B cell (primary cell): ENCODE measurements around the gene BDH1. TPM values are rescaled to one million over a fixed set of nuclear protein-coding genes. Genes with fewer than 3 reads are reported as not detected.

Experiments used
- ATAC-seq: fragments of 200-7000 bp; cut with Tn5 transposase; one replicate; pipeline ENCODE4 v1.10.0; 2021; ENCODE audit warnings: low read depth, mild to moderate bottlenecking, moderate number of reproducible peaks, moderate library complexity
- CTCF ChIA-PET: fragments of 350-600 bp; sonication (Branson Sonifier 250); formaldehyde crosslinking; loops from one replicate; lab custom pipeline; 2021; ENCODE audit warnings: antibody characterized with exemption, inconsistent platforms; lab: Charles Lee
- POLR2A ChIA-PET: fragments of 350-600 bp; sonication (Branson Sonifier 250); formaldehyde crosslinking; loops from one replicate; lab custom pipeline; 2021; ENCODE audit warnings: antibody characterized with exemption; lab: Charles Lee
- DNase-seq: peaks from one replicate; pipeline ENCODE4 v3.0.0; 2013
- H2AFZ ChIP-seq: 2 replicates; pipeline ENCODE4 v1.6.1; 2012; ENCODE audit warnings: mild to moderate bottlenecking, low read depth, low read length; ENCODE audit not compliant: insufficient read depth, poor library complexity, severe bottlenecking
- H3K27ac ChIP-seq, 2 donors: 1 replicate in 1 of 2; 2 replicates in 1 of 2; pipeline ENCODE4 v1.5.1; 2012 to 2013; ENCODE audit warnings: low read length in 2 of 2, mild to moderate bottlenecking in 2 of 2, moderate library complexity in 1 of 2
- H3K27me3 ChIP-seq, 4 experiments: fragments of 200-600 bp in 1 of 4; sonication (generic) in 1 of 4; replicated peaks in 1 of 4; 1 replicate in 2 of 4; 2 replicates in 2 of 4; pipeline versions ENCODE4 v1.6.1 to v1.7.0; 2013 to 2016; ENCODE audit warnings: low read length in 3 of 4, mild to moderate bottlenecking in 2 of 4, mixed read lengths in 1 of 4, moderate library complexity in 1 of 4; ENCODE audit not compliant: insufficient read depth in 4 of 4, control insufficient read depth in 3 of 4; ENCODE audit errors: control extremely low read depth in 1 of 4
- H3K36me3 ChIP-seq, 2 experiments: replicated peaks in 1 of 2; 1 replicate in 1 of 2; 2 replicates in 1 of 2; pipeline versions ENCODE4 v1.6.1 to v1.7.1; 2013; ENCODE audit warnings: low read length in 1 of 2; ENCODE audit not compliant: insufficient read depth in 2 of 2, control insufficient read depth in 1 of 2; ENCODE audit errors: control extremely low read depth in 1 of 2, extremely low read depth in 1 of 2
- H3K4me1 ChIP-seq, 2 donors: fragments of 200-600 bp in 1 of 2; sonication (generic) in 1 of 2; 1 replicate in 1 of 2; 2 replicates in 1 of 2; pipeline versions ENCODE4 v1.5.1 to v1.6.1; 2013 to 2017; ENCODE audit warnings: low read length in 2 of 2; ENCODE audit not compliant: control insufficient read depth in 2 of 2, insufficient read depth in 2 of 2
- H3K4me2 ChIP-seq: replicated peaks from 2 replicates; pipeline ENCODE3; 2012; ENCODE audit warnings: mild to moderate bottlenecking, low read depth, low read length; ENCODE audit not compliant: poor library complexity, severe bottlenecking
- H3K4me3 ChIP-seq, 5 experiments: fragments of 200-600 bp in 1 of 5; sonication (generic) in 1 of 5; 1 replicate in 3 of 5; 2 replicates in 2 of 5; pipeline versions ENCODE4 v1.5.1 to v1.7.0; 2011 to 2016; ENCODE audit warnings: low read length in 4 of 5, mild to moderate bottlenecking in 4 of 5, low read depth in 2 of 5, control low read depth in 1 of 5, moderate library complexity in 1 of 5; ENCODE audit not compliant: insufficient read depth in 1 of 5; ENCODE audit errors: control extremely low read depth in 1 of 5, extremely low read depth in 1 of 5
- H3K79me2 ChIP-seq: fragments of 200-600 bp; sonication (generic); one replicate; pipeline ENCODE4 v1.6.0; 2016; ENCODE audit warnings: low read length; ENCODE audit not compliant: control insufficient read depth, insufficient read depth
- H3K9ac ChIP-seq: fragments of 200-600 bp; sonication (generic); 2 replicates; pipeline ENCODE4 v1.6.1; 2017; ENCODE audit warnings: mild to moderate bottlenecking, low read length, moderate library complexity
- H3K9me3 ChIP-seq, 3 donors: one replicate each; pipeline versions ENCODE4 v1.6.1 to v1.7.1; 2013; ENCODE audit warnings: low read length in 2 of 3; ENCODE audit not compliant: control insufficient read depth in 2 of 3, insufficient read depth in 1 of 3; ENCODE audit errors: control extremely low read depth in 1 of 3
- H4K20me1 ChIP-seq: 2 replicates; pipeline ENCODE4 v1.6.0; 2012; ENCODE audit warnings: mild to moderate bottlenecking, low read length; ENCODE audit not compliant: insufficient read depth, control insufficient read depth, poor library complexity, severe bottlenecking
- H3K27ac Mint-ChIP-seq: one replicate; pipeline ENCODE4 v1.8.0; 2021; ENCODE audit warnings: mixed read lengths
- H3K27me3 Mint-ChIP-seq: one replicate; pipeline ENCODE4 v1.8.0; 2021; ENCODE audit warnings: mixed read lengths
- H3K4me1 Mint-ChIP-seq: one replicate; pipeline ENCODE4 v1.8.0; 2021; ENCODE audit warnings: mixed read lengths
- H3K4me3 Mint-ChIP-seq: one replicate; pipeline ENCODE4 v1.8.0; 2021; ENCODE audit warnings: mixed read lengths
- H3K9me3 Mint-ChIP-seq: one replicate; pipeline ENCODE4 v1.8.0; 2022; ENCODE audit warnings: mixed read lengths; ENCODE audit not compliant: insufficient read depth
- EZH2 ChIP-seq: IDR thresholded peaks from 2 replicates; pipeline ENCODE4 v1.6.1; 2012; ENCODE audit warnings: borderline replicate concordance, low read depth, mild to moderate bottlenecking, moderate library complexity, low read length; ENCODE audit not compliant: insufficient read depth, poor library complexity, severe bottlenecking
- WGBS: methylation state at CpG from one replicate; pipeline ENCODE4 v1.1.5; 2013; ENCODE audit warnings: missing lambda C conversion rate; ENCODE audit not compliant: insufficient coverage; 5-methylcytosine and 5-hydroxymethylcytosine counted together
- intact Hi-C: fragments of 100-400 bp; cut with micrococcal nuclease; formaldehyde crosslinking; loops from one replicate; pipeline ENCODE4 v1.10.0; 2022
- polyA plus RNA-seq: library from polyadenylated mRNA; depleted of rRNA; stranded (reverse); fragments of >200 nt; gene quantifications from 2 replicates; pipeline ENCODE4 v1.2.3, GENCODE V29; 2012
- total RNA-seq, 2 donors: library from RNA; stranded (reverse); fragments of 120-200 nt in 1 of 2; gene quantifications; 1 replicate in 1 of 2; 2 replicates in 1 of 2; pipeline versions ENCODE4 v1.2.3 to v1.2.4, GENCODE V29; 2013 to 2022
- TF ChIP-seq, protein P1 (sequence below): fragments of 200-600 bp; IDR thresholded peaks from one replicate; pipeline ENCODE4 v1.8.0; 2022; ENCODE audit warnings: antibody characterized with exemption, mild to moderate bottlenecking

The BDH1 gene
- total and polyA plus RNA-seq, 2 donors (not counting 1 experiment from before 2014, with no cell fraction given): 21.1 to 59.3 TPM

DNA sequence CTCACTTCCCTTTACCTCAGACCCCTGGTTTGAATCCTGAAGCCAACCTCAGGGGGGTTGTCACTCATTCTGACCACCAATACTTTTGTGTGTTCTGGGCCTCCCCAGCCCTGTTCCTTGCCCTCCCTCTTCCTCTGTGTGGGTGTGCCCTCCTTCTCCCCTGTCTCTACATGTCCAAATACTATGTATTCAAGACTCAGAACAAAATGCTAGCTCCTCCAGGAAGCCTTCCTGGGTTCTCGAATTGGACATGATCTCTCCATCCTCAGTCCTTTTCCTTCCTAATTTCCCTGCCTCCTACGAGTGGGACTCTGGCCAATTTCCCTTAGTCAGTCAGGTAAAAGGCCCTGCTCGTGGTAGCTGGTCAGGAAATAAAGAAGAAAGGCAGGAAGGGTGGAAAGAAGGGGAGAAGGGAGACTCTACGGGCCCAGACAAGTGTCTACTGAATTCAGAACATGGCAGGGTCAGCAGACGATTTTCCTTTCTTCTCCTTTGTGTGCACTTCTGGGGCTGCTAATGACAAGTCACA, 79.7 kb downstream of the BDH1 start:
- Histone ChIP-seq H3K4me2 (no peak overlapping the region), H3K4me1 (no peaks in the 10 kb centered on the region), H3K27me3 (peaks cover 0 to 11% (median 3%) of the 10 kb centered on the region in 4 experiments), H3K9me3 (no peaks in the 10 kb centered on the region), H3K79me2 (no peaks in the 10 kb centered on the region), H2AFZ (no peak overlapping the region), H3K4me3 (no peak overlapping the region), H4K20me1 (no peaks in the 10 kb centered on the region), H3K9ac (no peak overlapping the region), H3K36me3 (no peaks in the 10 kb centered on the region), H3K27ac (no peak overlapping the region)
- ATAC-seq (no peak), DNase-seq (no peak)
- 72% methylated on average over 3 of the region's 5 CpGs for WGBS
- TF ChIP-seq, protein P1, sequence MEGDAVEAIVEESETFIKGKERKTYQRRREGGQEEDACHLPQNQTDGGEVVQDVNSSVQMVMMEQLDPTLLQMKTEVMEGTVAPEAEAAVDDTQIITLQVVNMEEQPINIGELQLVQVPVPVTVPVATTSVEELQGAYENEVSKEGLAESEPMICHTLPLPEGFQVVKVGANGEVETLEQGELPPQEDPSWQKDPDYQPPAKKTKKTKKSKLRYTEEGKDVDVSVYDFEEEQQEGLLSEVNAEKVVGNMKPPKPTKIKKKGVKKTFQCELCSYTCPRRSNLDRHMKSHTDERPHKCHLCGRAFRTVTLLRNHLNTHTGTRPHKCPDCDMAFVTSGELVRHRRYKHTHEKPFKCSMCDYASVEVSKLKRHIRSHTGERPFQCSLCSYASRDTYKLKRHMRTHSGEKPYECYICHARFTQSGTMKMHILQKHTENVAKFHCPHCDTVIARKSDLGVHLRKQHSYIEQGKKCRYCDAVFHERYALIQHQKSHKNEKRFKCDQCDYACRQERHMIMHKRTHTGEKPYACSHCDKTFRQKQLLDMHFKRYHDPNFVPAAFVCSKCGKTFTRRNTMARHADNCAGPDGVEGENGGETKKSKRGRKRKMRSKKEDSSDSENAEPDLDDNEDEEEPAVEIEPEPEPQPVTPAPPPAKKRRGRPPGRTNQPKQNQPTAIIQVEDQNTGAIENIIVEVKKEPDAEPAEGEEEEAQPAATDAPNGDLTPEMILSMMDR: no peak
- no peak for TF ChIP-seq EZH2
- H3K4me3 Mint-ChIP-seq: no peak overlapping the region
- POLR2A ChIA-PET: no interaction called here
- no peaks in the 10 kb centered on the region for H3K4me1 Mint-ChIP-seq
- H3K27me3 Mint-ChIP-seq: peaks cover 22% of the 10 kb centered on the region
- CTCF ChIA-PET: interaction anchor here (0.8 kb wide), 1 partner anchor 1403 kb away, joined by 5 read pairs; no protein-coding TSS in a partner anchor
- H3K27ac Mint-ChIP-seq: no peak overlapping the region
- H3K9me3 Mint-ChIP-seq: no peaks in the 10 kb centered on the region
- intact Hi-C loops: no loop called here

DNA sequence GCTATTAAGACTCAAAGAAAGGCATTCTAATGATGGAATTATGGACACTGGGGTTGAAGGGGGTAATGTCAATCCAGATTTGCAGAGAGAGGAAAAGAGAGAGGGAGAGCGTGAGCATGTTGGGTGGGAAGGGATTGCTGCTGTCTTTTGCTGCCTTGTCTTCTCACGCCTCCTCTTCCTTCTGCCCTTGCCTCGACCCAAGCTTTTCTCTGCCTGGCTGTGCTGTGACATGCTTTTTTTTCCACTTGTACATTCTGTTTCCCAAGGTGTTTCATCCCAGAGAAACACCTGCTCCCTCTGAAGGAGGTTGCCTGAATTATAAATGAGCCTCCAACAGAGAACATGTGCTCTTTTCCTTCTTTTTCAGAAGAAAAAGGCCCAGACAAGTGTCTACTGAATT, 80.3 kb downstream of the BDH1 start:
- Histone ChIP-seq H3K79me2 (no peaks in the 10 kb centered on the region), H3K27me3 (peaks cover 0 to 9% (median 3%) of the 10 kb centered on the region in 4 experiments), H3K27ac (no peak overlapping the region), H3K4me1 (no peaks in the 10 kb centered on the region), H3K9me3 (no peaks in the 10 kb centered on the region), H3K4me2 (no peak overlapping the region), H3K36me3 (no peaks in the 10 kb centered on the region), H4K20me1 (no peaks in the 10 kb centered on the region), H3K9ac (no peak overlapping the region), H2AFZ (no peak overlapping the region), H3K4me3 (no peak overlapping the region)
- TF ChIP-seq, protein P1: no peak
- no peak for TF ChIP-seq EZH2
- Mint-ChIP-seq H3K27me3 (peaks cover 20% of the 10 kb centered on the region), H3K27ac (no peak overlapping the region), H3K4me1 (no peaks in the 10 kb centered on the region), H3K4me3 (no peak overlapping the region), H3K9me3 (no peaks in the 10 kb centered on the region)
- CTCF ChIA-PET: no interaction called here
- 87% methylated on average over 3 of the region's 3 CpGs for WGBS
- no peak for ATAC-seq
- intact Hi-C loops: no loop called here
- DNase-seq: no peak
- POLR2A ChIA-PET: no interaction called here
